CD14-positive monocyte (primary cell): ENCODE data around the gene HARBI1. TPM values are rescaled to one million over a fixed set of nuclear protein-coding genes. Genes with fewer than 3 reads are reported as not detected.

Experiments used
- DNase-seq, 3 donors: peaks; one replicate each; pipeline ENCODE4 v3.0.0-alpha.2; 2011 to 2022
- H2AFZ ChIP-seq: 2 replicates; pipeline ENCODE4 v1.6.0; 2012; ENCODE audit warnings: mild to moderate bottlenecking, low read depth, low read length, inconsistent platforms; ENCODE audit not compliant: insufficient read depth, poor library complexity, severe bottlenecking
- H3K27ac ChIP-seq, 2 donors: 1 replicate in 1 of 2; 2 replicates in 1 of 2; pipeline ENCODE4 v1.5.1; 2012 to 2013; ENCODE audit warnings: low read length in 2 of 2, control low read depth in 1 of 2, inconsistent platforms in 1 of 2, low read depth in 1 of 2, mild to moderate bottlenecking in 1 of 2
- H3K27me3 ChIP-seq, 2 donors: one replicate each; pipeline versions ENCODE4 v1.6.0 to v1.6.1; 2011 to 2013; ENCODE audit warnings: low read length in 2 of 2; ENCODE audit not compliant: control insufficient read depth in 2 of 2, insufficient read depth in 2 of 2
- H3K36me3 ChIP-seq, 2 donors: replicated peaks in 1 of 2; 1 replicate in 1 of 2; 2 replicates in 1 of 2; pipeline versions ENCODE4 v1.5.1 to v1.6.1; 2012 to 2013; ENCODE audit warnings: low read length in 2 of 2, control low read depth in 1 of 2, inconsistent platforms in 1 of 2, mild to moderate bottlenecking in 1 of 2; ENCODE audit not compliant: insufficient read depth in 2 of 2, control insufficient read depth in 1 of 2
- H3K4me1 ChIP-seq, 2 donors: 1 replicate in 1 of 2; 2 replicates in 1 of 2; pipeline versions ENCODE4 v1.5.1 to v1.6.1; 2012 to 2013; ENCODE audit warnings: low read length in 2 of 2, control low read depth in 1 of 2, inconsistent platforms in 1 of 2, mild to moderate bottlenecking in 1 of 2, moderate library complexity in 1 of 2; ENCODE audit not compliant: insufficient read depth in 2 of 2, control insufficient read depth in 1 of 2
- H3K4me2 ChIP-seq: replicated peaks from 2 replicates; pipeline ENCODE3; 2012; ENCODE audit warnings: low read length, moderate library complexity, mild to moderate bottlenecking; ENCODE audit not compliant: poor library complexity, severe bottlenecking; ENCODE audit errors: extremely low read depth
- H3K4me3 ChIP-seq, 3 experiments: fragments of 200-600 bp in 1 of 3; sonication (generic) in 1 of 3; replicated peaks in 1 of 3; 1 replicate in 2 of 3; 2 replicates in 1 of 3; pipeline ENCODE4 v1.5.1; 2011 to 2013; ENCODE audit warnings: low read length in 3 of 3, mild to moderate bottlenecking in 3 of 3, control low read depth in 2 of 3, low read depth in 2 of 3, inconsistent platforms in 1 of 3, moderate library complexity in 1 of 3
- H3K79me2 ChIP-seq: 2 replicates; pipeline ENCODE4 v1.6.0; 2012; ENCODE audit warnings: mild to moderate bottlenecking, control low read depth, inconsistent platforms, low read length, moderate library complexity; ENCODE audit not compliant: insufficient read depth
- H3K9ac ChIP-seq: 2 replicates; pipeline ENCODE4 v1.6.0; 2017; ENCODE audit warnings: low read length, mild to moderate bottlenecking; ENCODE audit not compliant: insufficient read depth, poor library complexity, severe bottlenecking
- H3K9me3 ChIP-seq, 2 donors: replicated peaks in 1 of 2; 1 replicate in 1 of 2; 2 replicates in 1 of 2; pipeline versions ENCODE4 v1.5.1 to v1.6.1; 2012 to 2013; ENCODE audit warnings: low read length in 2 of 2, control low read depth in 1 of 2; ENCODE audit not compliant: control insufficient read depth in 1 of 2, insufficient read depth in 1 of 2
- H4K20me1 ChIP-seq: 2 replicates; pipeline ENCODE4 v1.6.0; 2012; ENCODE audit warnings: mild to moderate bottlenecking, low read length, control low read depth, moderate library complexity; ENCODE audit not compliant: insufficient read depth
- H3K27ac Mint-ChIP-seq, 7 donors: one replicate each; pipeline ENCODE4 v1.8.0; 2020; ENCODE audit warnings: mild to moderate bottlenecking in 7 of 7, mixed read lengths in 7 of 7, moderate library complexity in 6 of 7, inconsistent platforms in 2 of 7
- H3K27me3 Mint-ChIP-seq, 3 donors: one replicate each; pipeline ENCODE4 v1.8.0; 2021 to 2022; ENCODE audit warnings: low read depth in 3 of 3, mild to moderate bottlenecking in 3 of 3, mixed read lengths in 3 of 3, moderate library complexity in 3 of 3, inconsistent platforms in 1 of 3
- H3K36me3 Mint-ChIP-seq, 2 donors: one replicate each; pipeline ENCODE4 v1.8.0; 2020; ENCODE audit warnings: mixed read lengths in 2 of 2, inconsistent platforms in 1 of 2, mild to moderate bottlenecking in 1 of 2
- H3K4me1 Mint-ChIP-seq: one replicate; pipeline ENCODE4 v1.8.0; 2020; ENCODE audit warnings: mild to moderate bottlenecking, mixed read lengths
- H3K4me3 Mint-ChIP-seq, 2 donors: one replicate each; pipeline ENCODE4 v1.8.0; 2020; ENCODE audit warnings: mild to moderate bottlenecking in 2 of 2, mixed read lengths in 2 of 2, moderate library complexity in 1 of 2
- H3K9me3 Mint-ChIP-seq, 7 donors: one replicate each; pipeline ENCODE4 v1.8.0; 2020 to 2022; ENCODE audit warnings: mixed read lengths in 7 of 7, mild to moderate bottlenecking in 6 of 7, moderate library complexity in 6 of 7, inconsistent platforms in 2 of 7
- WGBS: methylation state at CpG from one replicate; pipeline ENCODE4 v1.1.5; 2013; ENCODE audit warnings: missing lambda C conversion rate; ENCODE audit not compliant: insufficient coverage; 5-methylcytosine and 5-hydroxymethylcytosine counted together
- intact Hi-C, 2 donors: fragments of 100-400 bp; cut with micrococcal nuclease; formaldehyde crosslinking; loops; one replicate each; pipeline versions ENCODE4 v1.15.0 to v1.15.1; 2023
- polyA plus RNA-seq, 3 donors: library from polyadenylated mRNA; depleted of rRNA in 1 of 3; unstranded in 2 of 3; stranded (reverse) in 1 of 3; fragments of 300-500 nt in 2 of 3; fragments of >200 nt in 1 of 3; fragmentation: Illumina TruSeq in 2 of 3; gene quantifications; 1 replicate in 2 of 3; 2 replicates in 1 of 3; pipeline ENCODE4 v1.2.3, GENCODE V29; 2012 to 2021
- TF ChIP-seq, protein P1 (sequence below): fragments of 200-600 bp; IDR thresholded peaks from one replicate; pipeline ENCODE4 v1.8.0; 2022; ENCODE audit warnings: antibody characterized with exemption, mild to moderate bottlenecking

The HARBI1 gene
- polyA plus RNA-seq, 3 donors, result 2.1 to 4.4 (median 2.1) TPM

- Histone ChIP-seq H3K9me3 (no peaks in the 10 kb centered on the region), H2AFZ (no peak overlapping the region), H3K4me3 (no peak overlapping the region), H3K9ac (no peak overlapping the region), H3K4me2 (no peak overlapping the region), H3K4me1 (no peaks in the 10 kb centered on the region), H3K27ac (no peak overlapping the region), H3K36me3 (peaks cover 32 to 81% of the 10 kb centered on the region in 2 donors), H3K27me3 (no peaks in the 10 kb centered on the region), H3K79me2 (peaks cover 45% of the 10 kb centered on the region), H4K20me1 (peaks cover 46% of the 10 kb centered on the region)
- Mint-ChIP-seq H3K4me3 (no peak overlapping the region), H3K9me3 (peaks cover 0 to 6% (median 2%) of the 10 kb centered on the region in 7 donors), H3K4me1 (peaks cover 8% of the 10 kb centered on the region), H3K27ac (no peak overlapping the region), H3K27me3 (peaks cover 0 to 2% (median 0%) of the 10 kb centered on the region in 3 donors), H3K36me3 (peaks cover 41 to 74% of the 10 kb centered on the region in 2 donors)
- WGBS, result 100% methylated on average over 2 of the region's 5 CpGs
- DNase-seq, result no peak
- intact Hi-C loops, result no loop called here
- TF ChIP-seq, protein P1, sequence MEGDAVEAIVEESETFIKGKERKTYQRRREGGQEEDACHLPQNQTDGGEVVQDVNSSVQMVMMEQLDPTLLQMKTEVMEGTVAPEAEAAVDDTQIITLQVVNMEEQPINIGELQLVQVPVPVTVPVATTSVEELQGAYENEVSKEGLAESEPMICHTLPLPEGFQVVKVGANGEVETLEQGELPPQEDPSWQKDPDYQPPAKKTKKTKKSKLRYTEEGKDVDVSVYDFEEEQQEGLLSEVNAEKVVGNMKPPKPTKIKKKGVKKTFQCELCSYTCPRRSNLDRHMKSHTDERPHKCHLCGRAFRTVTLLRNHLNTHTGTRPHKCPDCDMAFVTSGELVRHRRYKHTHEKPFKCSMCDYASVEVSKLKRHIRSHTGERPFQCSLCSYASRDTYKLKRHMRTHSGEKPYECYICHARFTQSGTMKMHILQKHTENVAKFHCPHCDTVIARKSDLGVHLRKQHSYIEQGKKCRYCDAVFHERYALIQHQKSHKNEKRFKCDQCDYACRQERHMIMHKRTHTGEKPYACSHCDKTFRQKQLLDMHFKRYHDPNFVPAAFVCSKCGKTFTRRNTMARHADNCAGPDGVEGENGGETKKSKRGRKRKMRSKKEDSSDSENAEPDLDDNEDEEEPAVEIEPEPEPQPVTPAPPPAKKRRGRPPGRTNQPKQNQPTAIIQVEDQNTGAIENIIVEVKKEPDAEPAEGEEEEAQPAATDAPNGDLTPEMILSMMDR, result no peak
These were observed 20.5 kb upstream of the HARBI1 start for GRCh38 chr11:46637546-46637945.

GRCh38 chr11:46635557-46636139 is 18.6 kb upstream of the HARBI1 start:
- H3K27me3 ChIP-seq, result no peaks in the 10 kb centered on the region
- WGBS, result no CpG with 5 or more reads among the region's 5 CpGs

More at GRCh38 chr11:46635557-46636139, 18.6 kb upstream of the HARBI1 start:
- Histone ChIP-seq H2AFZ (no peak overlapping the region), H3K4me2 (no peak overlapping the region), H4K20me1 (peaks cover 38% of the 10 kb centered on the region), H3K4me3 (no peak overlapping the region), H3K9me3 (no peaks in the 10 kb centered on the region), H3K9ac (no peak overlapping the region), H3K27ac (peak overlapping the region in 1 of 2 donors; percentile 41), H3K79me2 (peaks cover 43% of the 10 kb centered on the region), H3K4me1 (no peaks in the 10 kb centered on the region), H3K36me3 (peaks cover 48 to 84% of the 10 kb centered on the region in 2 donors)
- no peak overlapping the region for H3K4me3 Mint-ChIP-seq
- intact Hi-C loops, result no loop called here
- peaks cover 0 to 3% (median 1%) of the 10 kb centered on the region in 7 donors for H3K9me3 Mint-ChIP-seq
- H3K27me3 Mint-ChIP-seq, result peaks cover 0 to 2% (median 0%) of the 10 kb centered on the region in 3 donors
- TF ChIP-seq, protein P1, result no peak
- peaks cover 51 to 74% of the 10 kb centered on the region in 2 donors for H3K36me3 Mint-ChIP-seq
- peaks cover 4% of the 10 kb centered on the region for H3K4me1 Mint-ChIP-seq
- no peak overlapping the region for H3K27ac Mint-ChIP-seq
- no peak for DNase-seq
